HG03460 (cell line): ENCODE data around the gene IFNA17.
"Not testable (repeated sequence)": the region's sequence is repeated elsewhere in the genome, so short reads cannot be mapped to it uniquely, and the experiment has no call there.

Experiments
- ATAC-seq: cut with Tn5 transposase; IDR thresholded peaks from one replicate; pipeline ENCODE4 v1.9.1; 2021; ENCODE audit not compliant: unreplicated experiment

Gene IFNA17

DNA sequence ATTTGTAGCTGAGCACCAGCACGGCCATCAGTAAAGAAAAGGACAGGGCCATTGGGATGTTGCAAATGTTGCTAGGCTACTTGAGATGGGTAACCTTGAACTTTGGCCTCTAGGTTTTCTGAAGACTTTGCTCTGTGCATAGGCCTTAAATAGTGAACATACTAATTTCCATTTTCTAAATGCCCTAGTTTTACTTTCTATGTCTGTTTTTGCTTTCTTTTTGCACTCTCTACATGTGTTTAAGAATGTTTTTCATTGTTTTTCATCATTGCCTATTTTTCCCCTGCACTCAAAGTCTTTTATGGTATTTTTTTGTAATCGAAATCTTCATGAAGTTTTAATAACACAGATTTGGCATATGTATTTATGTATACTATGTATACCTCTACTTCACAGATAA lies at the start of gene IFNA17:
IFNA17 (minus strand) TSS at position 101 of the 400 bp plus-strand sequence; CDS start at position 52, 49 bp downstream.
- no peak for ATAC-seq

DNA sequence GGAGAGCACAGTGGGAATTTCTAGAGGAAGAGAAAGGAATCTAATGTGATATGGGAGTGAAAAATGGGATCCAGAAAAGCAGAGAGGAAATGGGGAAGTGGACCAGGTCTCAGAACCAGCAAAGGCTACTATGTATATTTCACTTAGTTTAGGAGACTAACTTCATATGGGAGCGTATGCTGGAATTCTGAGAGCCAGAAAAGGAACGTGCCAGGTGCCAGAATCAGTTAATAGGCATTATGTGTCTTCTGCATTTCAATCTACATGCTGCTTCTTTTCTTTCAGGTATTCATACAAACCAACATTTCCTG lies 40.3 kb upstream of the IFNA17 start:
- ATAC-seq, result no peak

DNA sequence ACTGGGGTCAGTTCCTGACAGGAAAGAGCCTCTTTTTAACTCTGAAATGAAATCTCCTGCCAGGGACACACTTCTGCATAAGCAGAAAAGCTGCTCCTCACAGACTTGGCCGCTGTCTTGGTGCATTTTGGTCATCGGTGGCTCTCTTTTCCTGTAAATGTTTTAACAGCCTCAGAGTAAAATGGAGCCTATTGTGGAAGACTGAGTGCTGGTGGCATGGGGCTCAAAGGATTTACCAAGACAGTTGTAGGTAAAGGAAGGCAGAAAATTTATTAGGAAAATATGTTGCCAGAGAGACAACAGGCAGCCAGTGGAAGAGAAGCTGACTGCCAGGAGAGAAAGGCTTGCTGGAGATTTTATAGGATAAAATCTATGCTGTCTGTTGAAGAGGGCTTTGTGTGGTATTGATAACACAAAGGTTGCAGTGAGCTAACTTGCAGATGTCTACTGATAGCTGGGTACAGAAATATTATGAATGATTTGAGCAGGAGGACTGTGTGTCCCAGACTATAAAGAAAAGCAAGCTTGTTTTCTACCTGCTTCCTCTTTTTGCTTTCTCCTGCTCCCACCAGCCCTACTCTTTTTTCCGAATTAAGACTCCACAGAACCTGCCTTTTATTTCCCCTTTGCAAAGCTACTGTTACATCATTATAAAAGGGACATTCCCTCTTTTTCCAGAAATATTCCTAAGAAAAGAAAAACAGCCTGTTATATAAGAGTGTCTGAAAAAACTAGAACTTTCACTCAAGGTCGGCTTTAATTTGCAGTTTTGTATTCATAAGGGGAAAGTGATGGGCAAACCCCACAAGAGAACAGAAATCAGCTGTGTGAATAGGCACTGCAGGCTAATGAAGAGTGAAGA lies 39.7 kb upstream of the IFNA17 start:
- ATAC-seq, result peak; percentile 43

GRCh38 chr9:21266733-21267484 lies 38.9 kb upstream of the IFNA17 start:
- peak; percentile 55 for ATAC-seq

DNA sequence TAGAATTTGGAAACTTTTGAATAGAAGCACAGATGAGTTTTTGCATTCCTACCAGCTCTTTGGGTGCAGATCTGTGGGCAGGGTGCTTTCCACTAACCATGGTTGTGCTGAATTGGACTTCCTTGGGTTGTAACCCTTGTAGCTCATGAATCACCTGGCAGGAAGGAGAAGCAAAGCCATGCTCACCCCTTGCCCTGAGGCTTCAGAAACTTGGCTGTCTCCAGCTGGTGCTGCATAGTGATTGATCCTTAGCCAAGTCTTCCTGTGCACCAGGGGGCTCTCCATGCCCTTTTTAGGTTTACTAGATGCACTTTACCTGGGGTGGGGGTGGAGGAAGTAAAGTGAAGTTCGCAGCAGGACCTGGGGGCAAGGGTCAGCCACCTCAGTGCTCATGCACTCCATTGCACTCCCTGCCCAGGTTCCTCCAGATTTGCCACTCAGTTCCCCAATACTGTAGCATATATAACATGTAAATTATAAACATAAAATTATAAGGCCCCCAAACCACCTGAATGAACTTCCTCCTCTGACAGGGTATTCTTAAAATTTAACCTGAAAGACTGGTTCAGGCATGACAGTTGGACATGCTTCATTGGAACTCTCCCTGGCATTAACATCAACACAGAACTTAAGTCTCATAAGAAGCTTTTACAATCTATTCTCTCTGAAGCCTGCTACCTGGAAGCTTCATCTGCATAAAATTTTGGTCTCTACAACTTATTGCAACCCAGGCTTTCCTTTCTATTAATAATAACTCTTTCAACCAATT lies 37.6 kb upstream of the IFNA17 start:
- ATAC-seq, result peak; percentile 51

GRCh38 chr9:21255538-21256212 lies 27.7 kb upstream of the IFNA17 start:
- no peak for ATAC-seq

GRCh38 chr9:21252721-21253547 lies 24.9 kb upstream of the IFNA17 start:
- ATAC-seq, result peak; percentile 64

GRCh38 chr9:21251638-21252037 lies 23.6 kb upstream of the IFNA17 start:
- ATAC-seq, result no peak

DNA sequence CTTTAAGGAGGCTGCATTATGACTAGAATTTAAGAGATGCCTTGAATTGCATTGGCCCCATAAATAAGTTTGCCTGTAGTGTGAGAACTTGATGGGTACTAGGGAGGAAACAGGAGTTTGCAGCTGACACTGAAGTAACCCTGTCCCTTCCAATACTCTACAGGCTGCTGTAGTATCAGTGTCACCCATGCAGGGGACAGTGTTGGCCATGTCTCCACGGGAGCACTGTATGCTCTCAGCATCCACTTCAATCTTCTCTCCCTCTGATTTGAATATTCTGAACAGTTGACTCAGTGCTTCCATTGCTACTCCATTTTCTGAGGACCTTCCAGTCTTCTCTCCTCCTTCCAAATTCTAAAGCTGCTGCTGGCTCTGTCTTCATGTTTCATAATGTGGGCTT lies 23.2 kb upstream of the IFNA17 start:
- no peak for ATAC-seq

- ATAC-seq, result no peak
Observed at GRCh38 chr9:21244836-21245235, 16.8 kb upstream of the IFNA17 start.

DNA sequence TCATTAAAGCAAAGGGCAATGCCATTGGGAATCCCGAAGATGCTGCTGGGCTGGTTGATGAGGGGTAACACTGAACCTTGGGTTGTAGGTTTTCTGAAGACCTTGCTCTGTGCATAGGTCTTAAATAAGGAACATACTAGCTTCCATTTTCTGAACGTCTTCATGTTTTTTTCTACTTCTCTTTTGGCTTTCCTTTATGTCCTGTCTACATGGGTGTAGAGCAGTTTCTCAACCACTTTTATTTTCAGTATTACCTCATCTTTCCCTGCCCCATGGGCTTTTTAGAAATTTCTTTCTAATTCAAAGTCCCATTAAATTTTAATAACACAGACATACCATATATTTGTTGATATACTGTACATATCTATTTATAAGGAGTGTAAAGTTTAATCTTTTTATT lies 11.9 kb upstream of the IFNA17 start, which contains the start of gene IFNA14:
IFNA14 (minus strand) TSS at position 95 of the 400 bp plus-strand sequence; CDS start at position 25, 70 bp downstream.
- ATAC-seq, result no peak

- peak; percentile 26 for ATAC-seq
Observed at GRCh38 chr9:21236360-21236714, 8.3 kb upstream of the IFNA17 start.

GRCh38 chr9:21235468-21236359 lies 7.7 kb upstream of the IFNA17 start:
- peak; percentile 90 for ATAC-seq

DNA sequence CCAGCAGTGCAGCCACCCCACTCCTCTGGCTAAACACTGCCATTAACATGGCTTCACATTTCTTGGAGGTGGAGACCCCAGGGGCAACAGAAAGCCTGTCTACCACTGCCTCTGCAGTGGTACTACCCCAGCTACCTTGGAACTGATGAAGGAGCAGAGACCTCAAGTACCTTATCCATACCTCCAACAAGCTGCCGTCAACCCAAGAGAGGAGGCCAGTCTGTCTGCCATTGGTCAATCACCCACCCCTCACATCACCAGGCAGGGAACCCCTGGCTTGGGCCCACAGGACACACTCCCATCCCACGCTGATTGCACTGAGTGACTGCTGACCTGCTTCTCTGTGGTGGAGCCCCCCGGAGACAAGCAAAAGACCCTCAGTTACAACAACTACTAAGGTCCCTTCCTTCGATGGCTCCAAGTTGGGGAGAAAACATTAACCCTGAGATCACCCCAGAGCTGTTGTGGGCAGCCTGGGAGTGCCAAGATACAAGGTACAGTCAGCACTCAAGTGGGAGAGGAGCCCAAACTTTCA lies 6.2 kb upstream of the IFNA17 start:
- ATAC-seq, result no peak

- no peak for ATAC-seq
Observed at GRCh38 chr9:21233258-21233657, 5.2 kb upstream of the IFNA17 start.

DNA sequence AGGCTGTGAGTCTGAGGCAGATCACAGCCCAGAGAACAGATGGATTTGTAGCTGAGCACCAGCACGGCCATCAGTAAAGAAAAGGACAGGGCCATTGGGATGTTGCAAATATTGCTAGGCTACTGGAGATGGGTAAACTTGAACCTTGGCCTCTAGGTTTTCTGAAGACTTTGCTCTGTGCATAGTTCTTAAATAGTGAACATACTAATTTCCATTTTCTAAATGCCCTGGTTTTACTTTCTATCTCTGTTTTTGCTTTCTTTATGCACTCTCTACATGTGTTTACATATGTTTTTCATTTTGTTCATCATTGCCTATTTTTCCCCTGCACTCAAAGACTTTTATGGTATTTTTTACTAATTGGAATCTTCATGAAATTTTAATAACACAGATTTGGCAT lies 10.8 kb downstream of the IFNA17 start, which contains the start of gene IFNA16:
IFNA16 (minus strand) TSS at position 101 of the 400 bp plus-strand sequence; CDS start at position 95, 6 bp downstream.
- not testable (repeated sequence) for ATAC-seq

GRCh38 chr9:21213411-21214326 lies 14.4 kb downstream of the IFNA17 start:
- ATAC-seq, result peak; percentile 75

DNA sequence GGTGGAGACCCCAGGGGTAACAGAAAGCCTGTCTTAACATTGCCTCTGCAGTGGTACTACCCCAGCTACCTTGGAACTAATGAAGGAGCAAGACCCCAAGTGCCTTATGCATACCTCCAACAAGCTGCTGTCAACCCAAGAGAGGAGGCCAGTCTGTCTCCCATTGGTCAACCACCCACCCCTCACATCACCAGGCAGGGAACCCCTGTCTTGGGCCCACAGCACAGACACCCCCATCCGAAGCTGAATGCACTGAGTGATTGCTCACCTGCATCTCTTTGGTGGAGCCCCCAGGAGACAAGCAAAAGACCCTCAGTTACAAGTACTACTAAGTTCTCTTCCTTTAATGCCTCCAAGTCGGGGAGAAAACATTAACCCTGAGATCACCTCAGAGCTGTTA lies 15.9 kb downstream of the IFNA17 start:
- ATAC-seq, result not testable (repeated sequence)
